GM18861 (cell line): Measurements from ENCODE around the gene DPP9.
"Not testable (repeated sequence)": the region's sequence is repeated elsewhere in the genome, so short reads cannot be mapped to it uniquely, and the experiment has no call there.

Experiments
- ATAC-seq: cut with Tn5 transposase; IDR thresholded peaks from one replicate; pipeline ENCODE4 v1.9.1; 2021; ENCODE audit not compliant: unreplicated experiment

DPP9 gene

GRCh38 chr19:4688587-4688986 is 35.1 kb downstream of the DPP9 start:
- ATAC-seq = no peak

GRCh38 chr19:4687396-4687795 is 36.2 kb downstream of the DPP9 start:
- no peak for ATAC-seq

- no peak for ATAC-seq
Observed at GRCh38 chr19:4686700-4687099, 36.9 kb downstream of the DPP9 start.

DNA sequence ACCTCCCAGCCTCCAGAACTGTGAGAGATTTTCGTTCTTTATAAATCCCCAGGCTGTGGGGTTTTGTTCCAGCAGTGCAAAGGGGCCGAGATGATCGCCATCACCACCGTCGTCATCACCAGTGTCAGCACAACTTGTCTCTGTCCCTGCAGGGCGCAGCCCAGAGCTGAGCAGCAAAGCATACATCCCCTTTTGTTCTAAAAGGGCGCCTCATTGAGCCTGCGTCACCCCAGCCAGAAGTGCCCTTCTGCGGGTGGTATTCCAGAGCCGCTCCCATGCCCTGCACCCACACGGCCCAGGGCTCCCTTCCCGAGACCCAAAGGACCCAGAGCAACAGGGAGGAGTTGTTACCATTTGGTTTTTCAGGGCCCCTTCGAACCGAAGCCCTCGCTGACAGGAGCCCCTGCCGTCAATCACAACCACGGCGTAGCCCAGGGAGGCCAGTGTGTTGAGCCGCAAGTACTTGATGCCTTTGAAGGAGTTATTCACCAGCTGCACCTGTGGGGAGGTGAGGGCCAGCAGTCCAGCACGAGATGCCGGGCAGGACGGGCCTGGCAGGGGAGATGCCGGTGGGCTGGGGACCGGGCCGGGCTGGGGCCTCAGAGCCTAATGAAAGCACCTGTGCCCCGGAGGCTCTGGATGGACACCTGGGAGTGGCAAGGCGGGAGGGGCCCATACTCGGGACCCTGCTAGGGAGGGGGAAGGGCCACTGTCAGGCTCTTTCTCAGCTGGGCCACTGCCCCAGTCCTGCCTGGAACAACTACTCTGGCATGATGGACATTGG is 39.1 kb downstream of the DPP9 start:
- no peak for ATAC-seq

- ATAC-seq = no peak
Observed at GRCh38 chr19:4682417-4683200, 41.0 kb downstream of the DPP9 start.

- not testable (repeated sequence) for ATAC-seq
Observed at GRCh38 chr19:4680021-4680420, 43.6 kb downstream of the DPP9 start.

DNA sequence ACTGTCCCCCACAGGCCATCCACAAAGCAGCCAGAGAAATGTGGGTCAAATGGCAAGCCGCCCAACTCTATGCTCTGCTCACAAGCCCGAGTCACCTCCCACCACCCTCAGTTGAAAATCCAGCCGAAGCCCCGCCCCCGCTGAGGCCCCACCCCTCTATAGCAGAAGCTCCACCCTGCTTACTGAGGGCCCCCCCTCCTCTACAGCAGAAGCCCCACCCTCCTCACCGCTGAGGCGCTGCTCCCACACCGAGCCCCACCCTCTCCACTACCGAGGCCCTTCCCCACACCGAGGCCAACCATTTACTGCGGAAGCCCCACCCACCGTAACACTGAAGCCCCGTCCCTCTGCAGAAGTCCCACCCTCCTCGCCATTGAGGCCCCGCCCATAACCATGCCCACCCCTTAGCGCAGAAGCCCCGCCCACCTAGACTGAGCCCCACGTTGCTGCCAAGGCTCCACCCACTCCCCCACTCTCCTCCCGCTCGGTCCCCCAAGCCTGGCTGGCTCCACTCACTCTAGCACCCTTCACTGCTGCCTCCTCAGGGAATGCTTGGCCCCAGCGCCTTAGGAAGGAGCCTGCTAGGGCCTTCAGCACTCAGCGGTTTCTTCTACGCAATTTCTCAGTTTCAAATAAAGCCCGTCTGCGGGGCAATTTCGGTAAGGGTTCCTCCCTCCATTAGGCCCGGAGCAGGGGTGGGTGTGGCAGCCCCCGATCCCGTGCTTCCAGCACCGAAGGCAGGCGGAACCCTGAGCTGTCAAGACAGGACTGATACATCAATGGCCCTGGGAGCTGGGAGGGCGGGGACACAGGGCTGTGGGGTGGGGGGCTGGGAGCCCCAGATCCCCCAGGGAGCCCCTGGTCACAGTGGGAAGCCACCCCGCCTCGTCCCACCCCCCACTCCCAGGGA is 44.5 kb downstream of the DPP9 start:
- no peak for ATAC-seq

- no peak for ATAC-seq
Observed at GRCh38 chr19:4676955-4677731, 46.5 kb downstream of the DPP9 start.

- no peak for ATAC-seq
Observed at GRCh38 chr19:4675346-4675745, 48.3 kb downstream of the DPP9 start.

DNA sequence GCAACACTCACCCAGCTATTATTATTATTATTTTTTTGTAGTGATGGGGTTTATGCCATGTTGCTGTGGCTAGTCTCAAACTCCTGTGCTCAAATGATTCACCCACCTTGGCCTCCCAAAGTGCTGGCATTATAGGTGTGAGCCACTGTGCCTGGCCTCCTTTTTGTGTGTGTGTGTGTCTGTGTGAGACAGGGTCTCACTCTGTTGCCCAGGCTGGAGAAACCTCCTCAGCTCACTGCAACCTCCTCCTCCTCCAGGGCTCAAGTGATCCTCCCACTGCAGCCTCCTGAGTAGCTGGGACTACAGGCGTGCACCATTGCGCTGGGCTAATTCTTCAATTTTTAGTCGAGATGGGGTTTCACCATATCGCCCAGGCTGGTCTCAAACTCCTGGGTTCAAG is 49.9 kb downstream of the DPP9 start:
- no peak for ATAC-seq

DNA sequence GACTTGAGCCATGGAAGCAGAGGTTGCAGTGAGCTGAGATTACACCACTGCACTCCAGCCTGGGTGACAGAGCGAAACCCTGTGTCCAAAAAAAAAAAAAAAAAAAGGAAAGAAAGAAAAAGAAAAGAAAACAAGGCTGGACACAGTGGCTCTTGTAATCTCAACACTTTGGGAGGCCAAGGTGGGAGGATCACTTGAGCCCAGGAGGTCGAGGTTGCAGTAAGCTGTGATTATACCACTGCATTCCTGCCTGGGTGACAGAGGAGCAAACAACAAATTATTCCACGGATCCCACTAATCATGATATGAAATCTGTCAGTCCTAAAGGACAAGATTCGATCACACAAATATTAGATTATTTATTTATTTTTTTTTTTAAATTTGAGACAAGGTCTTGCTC is 50.4 kb downstream of the DPP9 start:
- ATAC-seq = no peak

DNA sequence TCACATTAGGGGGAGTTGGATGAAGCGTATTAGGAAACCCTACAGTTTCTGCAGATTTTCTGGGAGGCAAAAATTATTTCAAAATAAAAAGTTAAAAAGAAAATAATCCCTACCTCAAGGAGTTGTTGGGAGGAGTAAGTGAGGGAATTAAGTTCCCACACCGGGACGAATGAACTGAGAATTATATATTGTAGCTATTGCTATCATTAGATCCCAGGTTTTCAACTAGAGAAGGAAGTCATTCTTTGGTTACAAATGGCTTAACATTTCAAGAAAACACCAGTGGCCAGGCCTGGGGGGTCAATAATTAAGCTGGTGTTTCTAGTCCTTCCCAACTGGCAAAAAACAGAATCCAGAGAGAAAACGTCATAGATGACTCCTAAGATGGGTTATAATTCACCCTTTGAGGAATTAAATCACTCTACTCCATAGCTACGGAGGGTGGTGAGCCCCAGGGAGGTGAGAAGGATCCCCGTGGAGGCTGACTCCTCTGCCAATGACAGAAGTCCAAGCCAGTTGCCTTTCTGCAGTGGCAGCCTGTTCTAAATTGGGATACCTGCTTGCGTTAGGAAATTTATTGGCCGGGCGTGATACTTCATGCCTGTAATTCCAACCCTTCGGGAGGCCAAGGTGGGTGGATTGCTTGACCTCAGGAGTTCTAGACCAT is 52.3 kb downstream of the DPP9 start:
- no peak for ATAC-seq

GRCh38 chr19:4669723-4670480 is 53.7 kb downstream of the DPP9 start, which contains the start of gene MYDGF:
MYDGF (minus strand) TSS chr19:4670342; CDS start chr19:4670334, 8 bp downstream.
- peak; percentile 65 for ATAC-seq

- ATAC-seq = no peak
Observed at GRCh38 chr19:4664642-4665041, 59.0 kb downstream of the DPP9 start.

DNA sequence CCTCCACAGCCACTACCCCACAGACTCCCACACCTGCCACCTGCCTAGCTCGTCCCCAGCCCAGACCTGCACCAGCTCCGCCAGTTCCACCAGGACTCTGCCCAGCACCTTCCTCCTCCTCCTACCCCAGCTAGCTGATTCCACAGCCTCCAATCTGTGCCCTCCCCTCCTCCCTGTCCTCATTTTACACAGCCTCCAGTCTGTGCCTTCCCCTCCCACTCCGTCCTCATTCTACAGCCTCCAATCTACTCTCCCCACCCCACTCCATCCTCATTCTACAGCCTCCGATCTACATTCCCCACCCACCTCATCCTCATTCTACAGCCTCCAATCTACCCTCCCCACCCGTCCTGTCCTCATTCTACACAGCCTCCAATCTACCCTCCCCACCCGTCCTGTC is 60.8 kb downstream of the DPP9 start:
- ATAC-seq = no peak

GRCh38 chr19:4662020-4662695 is 61.5 kb downstream of the DPP9 start:
- ATAC-seq = no peak

GRCh38 chr19:4660993-4661392 is 62.6 kb downstream of the DPP9 start:
- no peak for ATAC-seq

GRCh38 chr19:4660181-4660791 is 63.4 kb downstream of the DPP9 start:
- ATAC-seq = no peak
